Measurements from ENCODE around the gene PDGFB. TPM values are rescaled to one million over a fixed set of nuclear protein-coding genes. Genes with fewer than 3 reads are reported as not detected.

Gene PDGFB
- total and polyA plus RNA-seq, 7 experiments from 2014 or later, result 0.56 to 9.5 (median 2.3) TPM

DNA sequence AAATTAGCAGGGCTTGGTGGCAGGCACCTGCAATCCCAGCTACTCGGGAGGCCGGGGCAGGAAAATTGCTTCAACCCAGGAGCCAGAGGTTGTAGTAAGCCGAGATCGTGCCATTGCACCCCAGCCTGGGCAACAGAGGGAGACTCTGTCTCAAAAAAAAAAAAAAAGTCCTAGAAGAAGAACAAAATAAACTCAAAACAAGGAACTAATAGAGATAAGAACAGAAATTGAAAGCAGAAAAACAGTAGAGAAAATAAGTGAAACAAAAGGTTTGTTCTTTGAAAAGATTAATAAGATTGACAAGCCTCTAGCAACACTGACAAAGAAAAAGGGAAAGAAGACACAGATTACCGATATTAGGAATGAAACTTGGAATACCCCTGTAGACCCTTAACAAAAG lies 47.2 kb downstream of the PDGFB start:
- peaks cover 0 to 27% (median 4%) of the 10 kb centered on the region in 11 donors for H3K9me3 Mint-ChIP-seq
- peaks cover 0 to 9% (median 6%) of the 10 kb centered on the region in 7 donors for H3K4me1 Mint-ChIP-seq
- no peak overlapping the region for H3K27ac ChIP-seq (ENCODE audit: low read depth, low read length)
- no peak overlapping the region for H3K4me3 Mint-ChIP-seq
- H3K36me3 ChIP-seq (ENCODE audit: control insufficient read depth in 2 of 3, insufficient read depth in 3 of 3, low read length in 3 of 3), result no peaks in the 10 kb centered on the region
- H3K4me1 ChIP-seq (ENCODE audit: control insufficient read depth in 2 of 2, insufficient read depth in 2 of 2, low read length in 2 of 2), result no peaks in the 10 kb centered on the region
- peaks cover 0 to 4% (median 0%) of the 10 kb centered on the region in 3 experiments for H3K9me3 ChIP-seq (ENCODE audit: control insufficient read depth in 2 of 3, low read length in 3 of 3)
- H3K27ac Mint-ChIP-seq, result no peak overlapping the region
- POLR2A ChIA-PET, result no interaction called here
- peaks cover 0 to 10% (median 0%) of the 10 kb centered on the region in 5 donors for H3K36me3 Mint-ChIP-seq
- no peak for DNase-seq
- ATAC-seq, result no peak
- intact Hi-C loops (cut with micrococcal nuclease), result no loop called here
- H3K4me3 ChIP-seq (ENCODE audit: low read length), result no peak overlapping the region
- H3K27me3 ChIP-seq (ENCODE audit: control insufficient read depth in 2 of 2, insufficient read depth in 2 of 2, low read length in 2 of 2), result no peaks in the 10 kb centered on the region
- CTCF ChIA-PET, result interaction anchor here (0.6 kb wide), 1 partner anchor 22 kb away, joined by 3 read pairs; no protein-coding TSS in a partner anchor
- peaks cover 0 to 46% (median 0%) of the 10 kb centered on the region in 5 donors for H3K27me3 Mint-ChIP-seq

DNA sequence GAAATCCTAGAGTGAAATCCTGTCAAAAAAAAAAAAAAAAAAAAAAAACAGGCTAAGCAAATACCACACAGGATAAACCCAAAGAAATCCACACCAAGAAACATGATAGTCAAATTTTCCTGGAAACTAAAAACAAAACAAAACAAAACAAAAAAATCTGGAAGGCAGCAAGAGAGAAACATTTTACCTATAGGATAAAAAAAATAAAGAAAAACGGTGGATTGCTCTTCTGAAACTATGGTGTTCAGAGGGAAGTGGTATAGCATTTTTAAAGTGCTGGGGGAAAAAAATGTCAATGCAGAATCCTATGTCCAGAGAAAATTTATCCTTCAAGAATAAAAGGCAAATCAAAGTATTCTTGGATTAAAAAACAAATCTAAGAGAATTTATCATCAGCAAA lies 50.7 kb downstream of the PDGFB start:
- peaks cover 0 to 41% (median 0%) of the 10 kb centered on the region in 5 donors for H3K27me3 Mint-ChIP-seq
- DNase-seq (no peak), ATAC-seq (no peak)
- ChIA-PET POLR2A (no interaction called here), CTCF (no interaction called here)
- peaks cover 0 to 9% (median 6%) of the 10 kb centered on the region in 7 donors for H3K4me1 Mint-ChIP-seq
- intact Hi-C loops (cut with micrococcal nuclease), result loop anchor here in 1 of 2 donors (5.0 kb wide), 1 partner anchor 38 kb away; no protein-coding TSS in a partner anchor
- no peaks in the 10 kb centered on the region for H3K27me3 ChIP-seq (ENCODE audit: control insufficient read depth in 2 of 2, insufficient read depth in 2 of 2, low read length in 2 of 2)
- H3K27ac ChIP-seq (ENCODE audit: low read depth, low read length), result no peak overlapping the region
- peaks cover 0 to 27% (median 4%) of the 10 kb centered on the region in 11 donors for H3K9me3 Mint-ChIP-seq
- no peak overlapping the region for H3K4me3 ChIP-seq (ENCODE audit: low read length)
- H3K4me3 Mint-ChIP-seq, result no peak overlapping the region
- H3K36me3 Mint-ChIP-seq, result peaks cover 0 to 10% (median 0%) of the 10 kb centered on the region in 5 donors
- H3K27ac Mint-ChIP-seq, result peak overlapping the region in 1 of 9 donors; percentile 86
- H3K36me3 ChIP-seq (ENCODE audit: control insufficient read depth in 2 of 3, insufficient read depth in 3 of 3, low read length in 3 of 3), result no peaks in the 10 kb centered on the region
- H3K9me3 ChIP-seq (ENCODE audit: control insufficient read depth in 2 of 3, low read length in 3 of 3), result peaks cover 0 to 4% (median 0%) of the 10 kb centered on the region in 3 experiments
- H3K4me1 ChIP-seq (ENCODE audit: control insufficient read depth in 2 of 2, insufficient read depth in 2 of 2, low read length in 2 of 2), result no peaks in the 10 kb centered on the region

DNA sequence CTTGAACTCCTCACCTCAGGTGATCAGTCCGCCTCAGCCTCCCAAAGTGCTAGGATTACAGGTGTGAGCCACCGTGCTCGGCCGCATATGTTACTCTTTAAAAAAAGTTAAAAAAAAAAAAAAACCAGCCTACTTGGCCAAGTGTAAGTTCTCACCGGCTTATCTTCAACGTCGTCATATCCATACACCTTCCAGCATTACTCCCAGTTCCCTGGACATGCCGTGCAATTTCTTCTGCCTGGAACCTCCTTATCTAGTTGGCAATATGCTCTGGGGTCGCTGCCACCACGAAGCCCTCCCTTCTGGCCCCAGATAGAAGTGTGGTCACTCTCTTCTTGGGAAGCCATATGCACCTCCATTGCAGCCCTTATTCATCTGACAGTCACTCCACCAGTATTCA lies 56.0 kb downstream of the PDGFB start:
- intact Hi-C loops (cut with micrococcal nuclease), result no loop called here
- Histone ChIP-seq H3K27ac (ENCODE audit: low read depth, low read length) (no peak overlapping the region), H3K27me3 (ENCODE audit: control insufficient read depth in 2 of 2, insufficient read depth in 2 of 2, low read length in 2 of 2) (no peaks in the 10 kb centered on the region), H3K4me1 (ENCODE audit: control insufficient read depth in 2 of 2, insufficient read depth in 2 of 2, low read length in 2 of 2) (no peaks in the 10 kb centered on the region), H3K9me3 (ENCODE audit: control insufficient read depth in 2 of 3, low read length in 3 of 3) (no peaks in the 10 kb centered on the region), H3K36me3 (ENCODE audit: control insufficient read depth in 2 of 3, insufficient read depth in 3 of 3, low read length in 3 of 3) (no peaks in the 10 kb centered on the region), H3K4me3 (ENCODE audit: low read length) (no peak overlapping the region)
- H3K4me1 Mint-ChIP-seq, result peaks cover 0 to 4% (median 0%) of the 10 kb centered on the region in 7 donors
- ChIA-PET CTCF (no interaction called here), POLR2A (no interaction called here)
- no peak overlapping the region for H3K27ac Mint-ChIP-seq
- H3K36me3 Mint-ChIP-seq, result no peaks in the 10 kb centered on the region
- ATAC-seq (no peak), DNase-seq (no peak)
- H3K9me3 Mint-ChIP-seq, result peaks cover 0 to 8% (median 3%) of the 10 kb centered on the region in 11 donors
- H3K4me3 Mint-ChIP-seq, result no peak overlapping the region
- H3K27me3 Mint-ChIP-seq, result peaks cover 0 to 26% (median 0%) of the 10 kb centered on the region in 5 donors

DNA sequence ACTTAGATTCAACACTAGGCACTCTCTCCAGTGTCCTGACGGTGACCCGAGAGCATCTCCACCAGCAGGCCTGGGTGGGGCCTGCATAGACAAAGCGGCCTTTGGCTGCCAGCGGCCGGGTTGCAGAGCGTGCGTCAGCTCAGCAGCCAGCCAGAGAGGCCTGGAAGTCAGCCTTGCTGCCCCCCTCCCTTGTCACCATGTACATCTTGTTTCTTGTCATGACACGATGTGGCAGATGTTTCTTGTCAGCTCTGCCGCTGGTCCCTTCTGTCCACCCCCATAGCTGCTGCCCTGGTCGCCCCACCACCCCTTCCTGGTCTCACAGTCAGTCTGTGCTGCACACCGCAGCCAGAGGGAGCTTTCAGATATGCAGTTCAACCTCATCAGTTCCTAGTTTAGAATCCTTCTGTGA lies 59.2 kb downstream of the PDGFB start:
- ChIA-PET POLR2A (interaction anchor here (0.6 kb wide), 1 partner anchor 280 kb away, joined by 7 read pairs; no protein-coding TSS in a partner anchor), CTCF (no interaction called here)
- no peak for ATAC-seq
- no peaks in the 10 kb centered on the region for H3K4me1 ChIP-seq (ENCODE audit: control insufficient read depth in 2 of 2, insufficient read depth in 2 of 2, low read length in 2 of 2)
- H3K27ac Mint-ChIP-seq, result no peak overlapping the region
- peaks cover 0 to 11% (median 4%) of the 10 kb centered on the region in 11 donors for H3K9me3 Mint-ChIP-seq
- peaks cover 0 to 4% (median 0%) of the 10 kb centered on the region in 7 donors for H3K4me1 Mint-ChIP-seq
- intact Hi-C loops (cut with micrococcal nuclease), result no loop called here
- no peaks in the 10 kb centered on the region for H3K36me3 ChIP-seq (ENCODE audit: control insufficient read depth in 2 of 3, insufficient read depth in 3 of 3, low read length in 3 of 3)
- no peak overlapping the region for H3K4me3 ChIP-seq (ENCODE audit: low read length)
- H3K36me3 Mint-ChIP-seq, result peaks cover 0 to 3% (median 0%) of the 10 kb centered on the region in 5 donors
- H3K27me3 ChIP-seq (ENCODE audit: control insufficient read depth in 2 of 2, insufficient read depth in 2 of 2, low read length in 2 of 2), result no peaks in the 10 kb centered on the region
- H3K27me3 Mint-ChIP-seq, result peaks cover 0 to 13% (median 0%) of the 10 kb centered on the region in 5 donors
- H3K9me3 ChIP-seq (ENCODE audit: control insufficient read depth in 2 of 3, low read length in 3 of 3), result peaks cover 0 to 8% (median 0%) of the 10 kb centered on the region in 3 experiments
- no peak overlapping the region for H3K27ac ChIP-seq (ENCODE audit: low read depth, low read length)
- no peak overlapping the region for H3K4me3 Mint-ChIP-seq
- DNase-seq, result no peak

GRCh38 chr22:39184586-39185577 lies 59.9 kb downstream of the PDGFB start:
- Histone ChIP-seq H3K27ac (ENCODE audit: low read depth, low read length) (no peak overlapping the region), H3K9me3 (ENCODE audit: control insufficient read depth in 2 of 3, low read length in 3 of 3) (peaks cover 0 to 8% (median 0%) of the 10 kb centered on the region in 3 experiments), H3K27me3 (ENCODE audit: control insufficient read depth in 2 of 2, insufficient read depth in 2 of 2, low read length in 2 of 2) (no peaks in the 10 kb centered on the region), H3K36me3 (ENCODE audit: control insufficient read depth in 2 of 3, insufficient read depth in 3 of 3, low read length in 3 of 3) (no peaks in the 10 kb centered on the region), H3K4me1 (ENCODE audit: control insufficient read depth in 2 of 2, insufficient read depth in 2 of 2, low read length in 2 of 2) (no peaks in the 10 kb centered on the region), H3K4me3 (ENCODE audit: low read length) (no peak overlapping the region)
- H3K27ac Mint-ChIP-seq, result peak overlapping the region in 1 of 9 donors; percentile 28
- POLR2A ChIA-PET, result interaction anchor here (0.6 kb wide), 1 partner anchor 280 kb away, joined by 7 read pairs; no protein-coding TSS in a partner anchor
- H3K4me3 Mint-ChIP-seq, result no peak overlapping the region
- peaks cover 0 to 13% (median 0%) of the 10 kb centered on the region in 5 donors for H3K27me3 Mint-ChIP-seq
- DNase-seq (no peak), ATAC-seq (no peak)
- CTCF ChIA-PET, result interaction anchor here (0.8 kb wide), 1 partner anchor 15 kb away, joined by 3 read pairs; no protein-coding TSS in a partner anchor
- H3K4me1 Mint-ChIP-seq, result peaks cover 0 to 3% (median 0%) of the 10 kb centered on the region in 7 donors
- H3K9me3 Mint-ChIP-seq, result peaks cover 0 to 11% (median 4%) of the 10 kb centered on the region in 11 donors
- intact Hi-C loops (cut with micrococcal nuclease), result no loop called here
- peaks cover 0 to 3% (median 0%) of the 10 kb centered on the region in 5 donors for H3K36me3 Mint-ChIP-seq

GRCh38 chr22:39183991-39184585 lies 60.7 kb downstream of the PDGFB start:
- Mint-ChIP-seq H3K9me3 (peaks cover 0 to 11% (median 4%) of the 10 kb centered on the region in 11 donors), H3K4me3 (no peak overlapping the region), H3K4me1 (peaks cover 0 to 3% (median 0%) of the 10 kb centered on the region in 7 donors), H3K36me3 (peaks cover 0 to 3% (median 0%) of the 10 kb centered on the region in 5 donors), H3K27me3 (peaks cover 0 to 15% (median 0%) of the 10 kb centered on the region in 5 donors), H3K27ac (no peak overlapping the region)
- H3K4me1 ChIP-seq (ENCODE audit: control insufficient read depth in 2 of 2, insufficient read depth in 2 of 2, low read length in 2 of 2), result no peaks in the 10 kb centered on the region
- ATAC-seq (no peak), DNase-seq (no peak)
- H3K4me3 ChIP-seq (ENCODE audit: low read length), result no peak overlapping the region
- H3K36me3 ChIP-seq (ENCODE audit: control insufficient read depth in 2 of 3, insufficient read depth in 3 of 3, low read length in 3 of 3), result no peaks in the 10 kb centered on the region
- H3K27me3 ChIP-seq (ENCODE audit: control insufficient read depth in 2 of 2, insufficient read depth in 2 of 2, low read length in 2 of 2), result no peaks in the 10 kb centered on the region
- CTCF ChIA-PET, result interaction anchor here (0.8 kb wide), 1 partner anchor 14 kb away, joined by 3 read pairs; no protein-coding TSS in a partner anchor
- POLR2A ChIA-PET, result interaction anchor here (0.8 kb wide), 1 partner anchor 16 kb away, joined by 3 read pairs; no protein-coding TSS in a partner anchor
- H3K9me3 ChIP-seq (ENCODE audit: control insufficient read depth in 2 of 3, low read length in 3 of 3), result peaks cover 0 to 8% (median 0%) of the 10 kb centered on the region in 3 experiments
- H3K27ac ChIP-seq (ENCODE audit: low read depth, low read length), result no peak overlapping the region
- intact Hi-C loops (cut with micrococcal nuclease), result no loop called here

Measured in naive thymus-derived CD4-positive, alpha-beta T cell (primary cell).